OCI-LY1 (cell line): ENCODE data around the gene GNA12.

Experiments used
- CTCF ChIP-seq: fragments of 200-600 bp; sonication (generic), shearing (Covaris generic); IDR thresholded peaks from 2 replicates; pipeline ENCODE4 v1.5.1; 2017; ENCODE audit warnings: mild to moderate bottlenecking, antibody characterized with exemption, low read length, moderate library complexity, mixed read lengths
- EZH2 ChIP-seq: fragments of 200-600 bp; sonication (generic), shearing (Covaris generic); IDR thresholded peaks from 2 replicates; pipeline ENCODE4 v1.8.0; 2017; ENCODE audit warnings: borderline replicate concordance, mixed run types, mild to moderate bottlenecking, antibody characterized with exemption, low read length, moderate library complexity, mixed read lengths

GRCh38 chr7:2800931-2801688 lies 43.0 kb downstream of the GNA12 start:
- TF ChIP-seq CTCF (no peak), EZH2 (no peak)
